Measurements from ENCODE around the gene ARFGAP1. TPM values are rescaled to one million over a fixed set of nuclear protein-coding genes. Genes with fewer than 3 reads are reported as not detected.

Gene ARFGAP1
- total RNA-seq, 1 experiment from 2014 or later: 127 TPM

GRCh38 chr20:63297796-63298572 is 25.4 kb downstream of the ARFGAP1 start:
- CTCF ChIA-PET: interaction anchor here (4.5 kb wide), 1 partner anchor 11 kb away, joined by 21 read pairs; no protein-coding TSS in a partner anchor

GRCh38 chr20:63298731-63299312 is 26.2 kb downstream of the ARFGAP1 start:
- CTCF ChIA-PET: interaction anchor here (0.5 kb wide), 1 partner anchor 328 kb away, joined by 10 read pairs; no protein-coding TSS in a partner anchor
- no peak overlapping the region for H3K4me3 Mint-ChIP-seq (ENCODE audit: low read depth, unreplicated experiment)

More at GRCh38 chr20:63297796-63298572, 25.4 kb downstream of the ARFGAP1 start:
- no peak overlapping the region for H3K4me3 Mint-ChIP-seq (ENCODE audit: low read depth, unreplicated experiment)
- H3K27me3 Mint-ChIP-seq (ENCODE audit: unreplicated experiment): peaks cover 100% of the 10 kb centered on the region
- intact Hi-C loops (cut with micrococcal nuclease; ENCODE audit: unreplicated experiment): no loop called here
- peaks cover 3% of the 10 kb centered on the region for H3K9me3 Mint-ChIP-seq (ENCODE audit: low read depth, unreplicated experiment)
- no peaks in the 10 kb centered on the region for H3K4me1 Mint-ChIP-seq (ENCODE audit: low read depth, unreplicated experiment)
- no TSS peak for BruUV-seq (replicated peaks)
- H3K36me3 Mint-ChIP-seq (ENCODE audit: insufficient read depth, unreplicated experiment): peaks cover 14% of the 10 kb centered on the region
- no peak for DNase-seq
- TF ChIP-seq CTCF (IDR thresholded peaks at IDR 0.05; ENCODE audit: unreplicated experiment): no peak
- H3K27ac Mint-ChIP-seq (ENCODE audit: unreplicated experiment): no peak overlapping the region

GRCh38 chr20:63301671-63302070 is 29.1 kb downstream of the ARFGAP1 start:
- CTCF ChIA-PET: no interaction called here
- Mint-ChIP-seq H3K27ac (ENCODE audit: unreplicated experiment) (no peak overlapping the region), H3K4me1 (ENCODE audit: low read depth, unreplicated experiment) (no peaks in the 10 kb centered on the region), H3K36me3 (ENCODE audit: insufficient read depth, unreplicated experiment) (no peaks in the 10 kb centered on the region), H3K27me3 (ENCODE audit: unreplicated experiment) (peaks cover 89% of the 10 kb centered on the region), H3K9me3 (ENCODE audit: low read depth, unreplicated experiment) (peaks cover 3% of the 10 kb centered on the region), H3K4me3 (ENCODE audit: low read depth, unreplicated experiment) (no peak overlapping the region)
- BruUV-seq (replicated peaks): no TSS peak
- intact Hi-C loops (cut with micrococcal nuclease; ENCODE audit: unreplicated experiment): no loop called here
- TF ChIP-seq CTCF (IDR thresholded peaks at IDR 0.05; ENCODE audit: unreplicated experiment): no peak
- DNase-seq: no peak

More at GRCh38 chr20:63298731-63299312, 26.2 kb downstream of the ARFGAP1 start:
- Mint-ChIP-seq H3K9me3 (ENCODE audit: low read depth, unreplicated experiment) (peaks cover 3% of the 10 kb centered on the region), H3K27ac (ENCODE audit: unreplicated experiment) (no peak overlapping the region), H3K4me1 (ENCODE audit: low read depth, unreplicated experiment) (no peaks in the 10 kb centered on the region), H3K36me3 (ENCODE audit: insufficient read depth, unreplicated experiment) (peaks cover 7% of the 10 kb centered on the region), H3K27me3 (ENCODE audit: unreplicated experiment) (peaks cover 97% of the 10 kb centered on the region)
- intact Hi-C loops (cut with micrococcal nuclease; ENCODE audit: unreplicated experiment): no loop called here
- no peak for DNase-seq
- no peak for TF ChIP-seq CTCF (IDR thresholded peaks at IDR 0.05; ENCODE audit: unreplicated experiment)
- no TSS peak for BruUV-seq (replicated peaks)

- Mint-ChIP-seq H3K27me3 (ENCODE audit: unreplicated experiment) (peaks cover 87% of the 10 kb centered on the region), H3K4me3 (ENCODE audit: low read depth, unreplicated experiment) (no peak overlapping the region), H3K36me3 (ENCODE audit: insufficient read depth, unreplicated experiment) (no peaks in the 10 kb centered on the region), H3K27ac (ENCODE audit: unreplicated experiment) (no peak overlapping the region), H3K4me1 (ENCODE audit: low read depth, unreplicated experiment) (no peaks in the 10 kb centered on the region), H3K9me3 (ENCODE audit: low read depth, unreplicated experiment) (peaks cover 3% of the 10 kb centered on the region)
- no TSS peak for BruUV-seq (replicated peaks)
- CTCF ChIA-PET: no interaction called here
- intact Hi-C loops (cut with micrococcal nuclease; ENCODE audit: unreplicated experiment): no loop called here
- no peak for TF ChIP-seq CTCF (IDR thresholded peaks at IDR 0.05; ENCODE audit: unreplicated experiment)
- DNase-seq: no peak
These were observed 30.6 kb downstream of the ARFGAP1 start for GRCh38 chr20:63303095-63303666.

Data from Calu3 (cell line).